ENCODE measurements around the gene PDK1.

DNA sequence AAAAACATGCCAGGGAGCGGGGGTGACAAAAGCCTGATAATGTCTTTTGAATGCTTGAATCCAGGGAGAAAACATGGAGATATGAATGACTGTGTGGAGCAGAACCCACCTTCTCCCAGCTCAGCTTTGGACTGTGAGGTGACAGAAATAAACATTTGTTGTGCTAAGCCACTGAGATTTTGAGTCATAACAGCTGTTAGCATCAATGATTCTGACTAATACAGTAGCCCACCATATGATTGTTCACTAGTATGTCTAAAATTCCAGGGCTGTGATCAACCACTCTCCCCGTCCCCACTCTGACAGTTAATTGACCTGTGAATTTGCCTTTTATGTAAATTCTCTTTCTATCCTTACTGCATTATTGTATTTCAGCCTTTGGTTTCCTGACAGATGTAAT is 69.1 kb downstream of the PDK1 start:
- TF ChIP-seq POLR2A (IDR thresholded peaks at IDR 0.05; ENCODE audit: low read depth, low read length) (no peak), POLR2AphosphoS5 (IDR thresholded peaks at IDR 0.05; ENCODE audit: low read depth, low read length) (no peak), TAF1 (IDR thresholded peaks at IDR 0.05; ENCODE audit: borderline replicate concordance, low read depth, low read length) (no peak)
